ENCODE results near the gene ZAP70.

DNA sequence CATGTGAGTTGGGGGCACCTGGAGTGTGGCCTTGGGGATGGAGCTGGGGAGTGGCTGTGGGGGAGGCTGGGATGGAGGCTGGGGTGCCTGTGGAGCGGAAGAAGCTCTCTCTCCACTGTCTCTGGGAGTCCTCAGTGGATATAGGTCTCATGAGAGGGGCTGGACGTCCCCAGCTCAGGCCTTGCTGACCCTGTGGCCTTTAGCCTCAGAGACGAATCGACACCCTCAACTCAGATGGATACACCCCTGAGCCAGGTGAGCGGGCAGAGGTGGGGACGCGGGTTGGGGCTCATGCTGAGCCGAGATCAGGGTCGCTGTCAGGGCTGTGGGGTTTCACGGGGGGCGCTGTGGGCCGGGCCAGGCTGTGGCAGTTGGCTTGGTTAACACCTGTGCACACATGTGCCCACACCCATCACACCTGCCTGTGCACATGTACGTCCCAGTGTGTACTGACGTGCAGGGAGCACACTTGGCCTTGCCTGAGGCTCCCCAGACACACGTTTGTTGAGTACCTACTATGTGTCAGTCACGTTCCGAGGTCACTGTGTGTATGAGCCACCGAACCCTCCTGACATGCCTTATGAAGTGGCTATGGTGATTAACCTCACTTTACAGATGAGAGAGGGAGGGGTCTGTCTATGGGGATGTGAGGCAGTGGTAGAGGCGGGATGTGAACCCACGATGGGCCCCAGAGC is 20.1 kb downstream of the ZAP70 start:
- no peak for TF ChIP-seq CTCF (IDR thresholded peaks at IDR 0.05 in 2 of 3, conservative IDR thresholded peaks at IDR 0.05 in 1 of 3; ENCODE audit: control insufficient read depth in 2 of 3, extremely low read depth in 1 of 3, insufficient read depth in 1 of 3, low read depth in 3 of 3, low read length in 3 of 3)
- no peak for TF ChIP-seq RAD21 (IDR thresholded peaks at IDR 0.05; ENCODE audit: insufficient read depth, low read depth, low read length)
- TF ChIP-seq POLR2AphosphoS5 (IDR thresholded peaks at IDR 0.05; ENCODE audit: low read length), result no peak
- no peak for TF ChIP-seq CBX5 (IDR thresholded peaks at IDR 0.05; ENCODE audit: low read depth)
- TF ChIP-seq CREM (IDR thresholded peaks at IDR 0.05; ENCODE audit: low read depth), result no peak
- TF ChIP-seq ETV6 (conservative IDR thresholded peaks at IDR 0.05 in 1 of 2, IDR thresholded peaks at IDR 0.05 in 1 of 2; ENCODE audit: borderline replicate concordance in 1 of 2, low read depth in 1 of 2), result no peak
- no peak for TF ChIP-seq SIN3A (IDR thresholded peaks at IDR 0.05; ENCODE audit: low read depth, low read length)
- TF ChIP-seq STAT1 (conservative IDR thresholded peaks at IDR 0.05), result no peak
